ENCODE results near the gene HM13. TPM values are rescaled to one million over a fixed set of nuclear protein-coding genes. Genes with fewer than 3 reads are reported as not detected.

HM13 gene
- total and polyA plus RNA-seq, 2 of the 4 experiments (the other 2 are of a cell fraction) = 53.2 to 203 TPM

GRCh38 chr20:31543966-31544598, 29.8 kb downstream of the HM13 start:
- Histone ChIP-seq H4K20me1 (ENCODE audit: insufficient read depth, low read length) (0 out of 2 replicates have a peak, but pooled peaks cover 4% of the 10 kb centered on the region), H3K23ac (ENCODE audit: low read depth, low read length) (peak overlapping the region; percentile 63), H2AFZ (replicated peaks; ENCODE audit: low read length, poor library complexity) (peak overlapping the region; percentile 33), H3K27me3 (ENCODE audit: control insufficient read depth, insufficient read depth, low read length) (no peaks in the 10 kb centered on the region), H3K27ac (ENCODE audit: insufficient read depth, low read length) (peak overlapping the region; percentile 98), H2AK9ac (replicated peaks; ENCODE audit: low read depth, low read length, poor library complexity) (peak overlapping the region; percentile 75), H3K9ac (ENCODE audit: low read depth, low read length) (peak overlapping the region; percentile 23), H2BK5ac (ENCODE audit: low read depth, low read length, poor library complexity, severe bottlenecking) (peak overlapping the region; percentile 91), H3K4me2 (ENCODE audit: low read depth, low read length) (peak overlapping the region; percentile 13; the same call in 1 of the 2 replicates), H3K4ac (ENCODE audit: low read depth, low read length) (peak overlapping the region; percentile 91), H2BK15ac (ENCODE audit: low read depth, low read length) (peak overlapping the region; percentile 90; the same call in 2 of the 3 replicates), H3K9me1 (ENCODE audit: insufficient read depth, low read length) (peaks cover 24% of the 10 kb centered on the region), H4K91ac (ENCODE audit: insufficient read depth, low read depth, low read length) (peak overlapping the region; percentile 80), H4K5ac (ENCODE audit: low read depth, low read length) (peak overlapping the region; percentile 55), H3K36me3 (ENCODE audit: control insufficient read depth, insufficient read depth, low read length) (peaks cover 34% of the 10 kb centered on the region), H4K8ac (ENCODE audit: low read depth in 2 of 2, low read length in 2 of 2) (peak overlapping the region; percentile 74 to 93), H2BK120ac (ENCODE audit: low read depth, low read length) (peak overlapping the region; percentile 88), H3K56ac (ENCODE audit: extremely low read depth, insufficient read depth, low read length) (peak overlapping the region; percentile 70), H3K18ac (ENCODE audit: low read depth, low read length) (peak overlapping the region; percentile 66), H3K14ac (replicated peaks; ENCODE audit: low read depth, low read length) (peak overlapping the region; percentile 78), H2AK5ac (ENCODE audit: low read depth, low read length) (peak overlapping the region; percentile 88), H2BK20ac (ENCODE audit: low read depth, low read length) (peak overlapping the region; percentile 94), H3K4me1 (ENCODE audit: control insufficient read depth, insufficient read depth, low read length) (peaks cover 17% of the 10 kb centered on the region), H3K9me3 (ENCODE audit: control insufficient read depth, insufficient read depth, low read length) (no peaks in the 10 kb centered on the region), H3K79me1 (ENCODE audit: low read depth in 1 of 2, low read length in 2 of 2) (peaks cover 36 to 60% of the 10 kb centered on the region in 2 experiments), H3K4me3 (ENCODE audit: insufficient read depth, low read depth, low read length) (no peak overlapping the region)
- DNase-seq (peak; percentile 98), ATAC-seq (ENCODE audit: low read depth) (peak; percentile 86)
- dilution Hi-C loops (cut with HindIII; ENCODE audit: low sequenced_read_pairs, unreplicated experiment) (no loop called here), intact Hi-C loops (cut with micrococcal nuclease) (no loop called here), in situ Hi-C loops (cut with MboI; ENCODE audit: low sequenced_read_pairs) (no loop called here)
- 0 out of 2 replicates have a peak, but pooled peaks have one; percentile 37 for TF ChIP-seq BHLHE40 (IDR thresholded peaks at IDR 0.05; ENCODE audit: low read depth, low read length)
- TF ChIP-seq CTCF (conservative IDR thresholded peaks at IDR 0.05; ENCODE audit: low read depth, low read length) = no peak
- peak; percentile 89 for TF ChIP-seq FOS (IDR thresholded peaks at IDR 0.05; ENCODE audit: low read depth, low read length)
- no peak for TF ChIP-seq POLR2A (IDR thresholded peaks at IDR 0.05; ENCODE audit: low read depth, low read length)
- peak; percentile 85 for TF ChIP-seq NFE2L2 (IDR thresholded peaks at IDR 0.05; ENCODE audit: low read depth, low read length)
- peak; percentile 84 for TF ChIP-seq MAFK (IDR thresholded peaks at IDR 0.05; ENCODE audit: low read depth, low read length)
- peak; percentile 15; the same call in 1 of the 2 replicates for TF ChIP-seq MAZ (IDR thresholded peaks at IDR 0.05; ENCODE audit: borderline replicate concordance, low read depth, low read length)
- no peak for TF ChIP-seq MXI1 (IDR thresholded peaks at IDR 0.05; ENCODE audit: borderline replicate concordance, low read depth, low read length)
- no peak for TF ChIP-seq USF2 (IDR thresholded peaks at IDR 0.05; ENCODE audit: low read depth, low read length)
- peak; percentile 88 for TF ChIP-seq RCOR1 (IDR thresholded peaks at IDR 0.05; ENCODE audit: insufficient replicate concordance, low read length)
- ChIA-PET POLR2A (ENCODE audit: unreplicated experiment) (no interaction called here), CTCF (interaction anchor here (1.4 kb wide), 1 partner anchor 13 kb away, joined by 8 read pairs; no protein-coding TSS in a partner anchor)
- WGBS, 2 experiments (ENCODE audit: extremely low coverage in 2 of 2, insufficient read length in 1 of 2) = 0% methylated on average over 1 of the region's 1 CpG; no CpG with 5 or more reads in 1 of the 2 experiments
- no TSS peak for BruUV-seq (replicated peaks)

All from IMR-90 (cell line).